Upper lobe of left lung (tissue), 4 donors: Measurements from ENCODE around the gene DNHD1.

Experiments
- CTCF ChIP-seq, 6 experiments: fragments of 450-650 bp in 4 of 6; fragments of 200-600 bp in 2 of 6; sonication (generic) in 2 of 6; IDR thresholded peaks; one replicate each; pipeline ENCODE4 v1.5.1; 2016 to 2019; ENCODE audit warnings: antibody characterized with exemption in 6 of 6
- POLR2A ChIP-seq, 4 donors: fragments of 450-650 bp; IDR thresholded peaks; one replicate each; pipeline ENCODE4 v1.5.1; 2016 to 2017; ENCODE audit warnings: antibody characterized with exemption in 4 of 4, mild to moderate bottlenecking in 2 of 4

- TF ChIP-seq CTCF (IDR thresholded peaks at IDR 0.05) (no peak), POLR2A (IDR thresholded peaks at IDR 0.05) (no peak)
These were observed 49.0 kb downstream of the DNHD1 start for GRCh38 chr11:6545917-6546605.
